Measurements from ENCODE around the gene EEIG2.

The EEIG2 gene

DNA sequence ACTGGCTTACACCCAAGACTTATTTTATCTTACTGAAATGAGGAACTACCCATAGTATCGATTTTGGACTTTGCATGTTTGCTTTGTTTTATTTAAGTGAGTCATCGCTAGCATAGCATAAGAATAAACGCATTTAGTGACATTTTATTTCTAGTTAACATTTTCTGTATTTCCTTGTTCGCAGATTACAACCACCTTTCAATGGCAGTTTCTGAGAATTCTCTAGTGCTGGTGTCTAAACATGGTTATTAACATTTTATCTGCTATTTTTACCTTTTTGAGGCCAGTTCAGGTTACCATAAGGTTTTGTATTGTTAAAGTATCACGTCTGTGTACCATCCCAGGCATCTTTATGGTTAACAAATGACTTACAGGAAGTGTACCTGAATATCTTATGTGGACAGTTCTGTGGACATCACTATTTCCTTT lies 24.5 kb downstream of the EEIG2 start:
- DNase-seq (ENCODE audit: low spot score), result no peak

DNA sequence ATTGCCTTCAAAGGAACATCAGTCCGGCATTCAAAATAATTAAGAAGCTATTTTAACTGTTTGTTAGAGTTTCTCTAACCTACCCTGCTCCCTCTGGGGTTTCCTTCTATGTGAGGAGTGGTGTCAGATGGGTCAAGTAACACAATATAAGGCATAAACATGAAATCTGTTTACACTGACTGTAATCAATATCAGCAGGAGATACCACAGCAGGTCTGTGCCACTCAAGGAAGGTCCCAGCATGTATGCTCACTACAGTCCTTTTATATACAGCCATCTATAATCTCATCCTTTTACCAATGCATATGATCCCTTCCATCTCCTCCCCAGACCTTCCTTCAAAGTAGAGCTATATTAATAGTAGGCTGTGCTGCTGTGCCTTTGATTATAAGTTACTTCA lies 25.4 kb downstream of the EEIG2 start:
- DNase-seq (ENCODE audit: low spot score), result no peak

DNA sequence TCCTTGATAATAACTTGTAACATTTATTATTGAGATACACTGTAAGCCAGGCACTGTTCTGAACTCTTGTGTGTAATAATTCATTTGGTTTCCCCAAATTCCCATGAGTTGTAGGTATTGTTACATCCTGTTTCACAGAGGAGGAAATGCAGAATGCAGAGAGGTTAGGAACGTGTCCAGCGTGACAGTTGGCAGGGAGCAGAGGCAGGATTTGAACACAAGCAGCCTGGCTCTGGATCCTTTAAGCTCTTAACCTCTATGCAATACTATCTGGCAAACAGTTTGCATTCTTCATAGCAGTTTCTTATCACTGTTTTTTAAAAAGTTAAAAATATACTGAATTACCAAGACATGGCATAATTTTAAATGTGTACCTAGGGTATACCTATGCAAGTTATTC lies 30.5 kb downstream of the EEIG2 start:
- no peak for DNase-seq (ENCODE audit: low spot score)

DNA sequence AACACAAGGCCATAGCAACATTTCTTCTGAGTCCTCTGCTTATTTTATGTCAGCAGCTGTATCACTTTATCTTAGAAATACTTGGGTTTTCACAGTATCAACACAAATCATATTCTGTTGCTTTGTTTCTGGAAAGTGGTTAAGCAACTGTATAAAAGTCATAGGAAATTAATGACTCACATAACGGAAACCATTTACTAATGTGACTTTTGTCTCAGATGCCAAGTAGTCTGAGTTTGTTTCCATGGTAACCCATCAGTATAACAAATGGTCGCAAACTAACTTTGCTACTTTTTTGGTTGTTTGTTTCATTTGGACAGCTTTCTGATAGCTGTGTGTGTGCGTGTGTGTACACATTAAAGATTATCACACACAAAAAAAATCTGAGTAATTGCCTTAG lies 31.1 kb downstream of the EEIG2 start:
- no peak for DNase-seq (ENCODE audit: low spot score)

GRCh38 chr1:108591466-108591865 lies 31.6 kb downstream of the EEIG2 start:
- DNase-seq (ENCODE audit: low spot score), result no peak

DNA sequence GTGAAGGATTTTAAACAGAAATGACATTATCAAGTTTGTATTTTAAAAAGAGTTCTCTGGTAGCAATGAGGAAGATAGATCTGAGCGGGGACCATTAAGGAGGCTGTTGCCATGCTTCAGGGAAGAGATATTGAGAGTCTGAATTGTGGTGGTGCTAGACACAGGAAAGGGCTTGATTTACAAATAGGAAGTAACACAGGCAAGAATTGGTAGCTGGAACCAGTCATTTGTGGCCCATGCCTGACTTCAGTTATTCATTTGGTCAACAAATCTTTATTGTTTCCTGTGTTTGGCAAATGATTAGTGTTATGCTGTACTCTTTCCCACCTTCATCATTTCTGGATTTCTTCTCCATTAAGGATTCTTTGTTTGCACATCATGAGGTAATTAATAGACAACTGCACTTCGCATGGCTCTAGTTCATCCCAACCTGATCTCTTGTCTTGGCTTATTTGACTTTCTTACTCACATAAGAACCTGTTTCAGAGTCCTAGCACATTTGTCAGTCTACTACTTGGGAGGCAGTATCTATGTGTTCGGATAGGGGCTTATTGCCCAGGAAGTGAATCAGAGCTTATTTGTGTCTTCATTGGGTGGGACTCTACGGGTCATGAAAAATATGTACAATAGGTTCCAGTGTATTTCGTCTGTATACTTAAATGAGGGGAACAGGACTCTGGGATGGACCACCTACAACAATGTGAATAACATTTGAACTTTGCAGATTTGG lies 32.3 kb downstream of the EEIG2 start:
- DNase-seq (ENCODE audit: low spot score), result no peak

DNA sequence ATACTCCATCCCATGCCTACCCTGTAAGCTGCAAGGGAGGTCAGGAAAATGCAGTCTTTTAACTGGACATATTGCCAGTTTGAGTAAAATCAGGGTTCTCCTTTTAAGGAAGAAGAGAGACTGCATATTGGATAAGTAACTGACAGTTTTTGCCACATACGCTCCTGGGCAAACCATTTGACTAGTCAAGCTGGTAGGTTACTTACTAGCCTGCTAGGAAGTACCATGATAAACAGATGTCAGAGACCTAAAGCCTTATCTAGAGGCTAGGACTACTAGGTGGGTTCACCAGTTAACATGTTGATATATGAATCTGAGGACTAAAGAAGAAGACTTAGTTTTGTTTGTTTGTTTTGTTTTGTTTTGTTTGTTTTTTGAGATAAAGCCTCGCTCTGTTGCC lies 33.5 kb downstream of the EEIG2 start:
- no peak for DNase-seq (ENCODE audit: low spot score)

DNA sequence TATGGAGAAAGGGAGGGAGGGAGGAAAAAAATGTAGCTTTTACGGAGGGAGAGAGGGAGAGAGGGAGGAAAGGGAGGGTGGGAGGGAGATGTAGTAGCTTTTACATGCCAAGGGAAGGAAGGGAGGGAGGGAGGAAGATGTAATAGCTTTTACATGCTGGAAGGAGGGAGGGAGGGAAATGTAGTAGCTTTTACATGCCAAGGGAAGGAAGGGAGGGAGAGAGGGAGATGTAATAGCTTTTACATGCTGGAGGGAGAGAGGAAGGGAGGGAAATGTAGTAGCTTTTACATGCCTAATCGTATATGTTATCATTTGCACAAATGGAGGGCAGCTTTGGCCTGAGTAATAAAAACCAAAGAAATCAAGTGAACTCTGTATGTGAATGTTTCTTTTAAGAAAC lies 35.6 kb downstream of the EEIG2 start:
- no peak for DNase-seq (ENCODE audit: low spot score)

DNA sequence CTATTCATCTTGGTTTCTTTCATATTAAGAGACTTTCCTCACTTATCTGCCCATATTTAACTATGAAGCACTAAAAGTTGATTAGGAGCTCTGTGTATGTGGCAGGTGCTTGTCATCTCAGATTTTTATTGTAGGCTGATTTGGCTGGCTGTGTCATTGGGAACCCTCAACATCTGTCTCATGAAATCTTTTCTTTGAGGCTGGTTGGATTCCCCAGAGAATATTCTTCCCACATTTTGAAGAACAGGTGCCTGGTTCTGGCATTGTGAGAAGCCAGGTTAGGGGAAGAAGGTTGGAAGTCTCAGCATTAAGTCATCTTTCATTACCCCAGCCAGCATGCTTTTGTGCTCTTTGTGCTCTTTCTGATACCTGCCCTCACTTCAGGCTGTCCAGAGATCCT lies 37.1 kb downstream of the EEIG2 start:
- DNase-seq (ENCODE audit: low spot score), result no peak

GRCh38 chr1:108598340-108598739 lies 38.4 kb downstream of the EEIG2 start:
- no peak for DNase-seq (ENCODE audit: low spot score)

- no peak for DNase-seq (ENCODE audit: low spot score)
These were observed 40.6 kb downstream of the EEIG2 start for GRCh38 chr1:108600504-108600903.

DNA sequence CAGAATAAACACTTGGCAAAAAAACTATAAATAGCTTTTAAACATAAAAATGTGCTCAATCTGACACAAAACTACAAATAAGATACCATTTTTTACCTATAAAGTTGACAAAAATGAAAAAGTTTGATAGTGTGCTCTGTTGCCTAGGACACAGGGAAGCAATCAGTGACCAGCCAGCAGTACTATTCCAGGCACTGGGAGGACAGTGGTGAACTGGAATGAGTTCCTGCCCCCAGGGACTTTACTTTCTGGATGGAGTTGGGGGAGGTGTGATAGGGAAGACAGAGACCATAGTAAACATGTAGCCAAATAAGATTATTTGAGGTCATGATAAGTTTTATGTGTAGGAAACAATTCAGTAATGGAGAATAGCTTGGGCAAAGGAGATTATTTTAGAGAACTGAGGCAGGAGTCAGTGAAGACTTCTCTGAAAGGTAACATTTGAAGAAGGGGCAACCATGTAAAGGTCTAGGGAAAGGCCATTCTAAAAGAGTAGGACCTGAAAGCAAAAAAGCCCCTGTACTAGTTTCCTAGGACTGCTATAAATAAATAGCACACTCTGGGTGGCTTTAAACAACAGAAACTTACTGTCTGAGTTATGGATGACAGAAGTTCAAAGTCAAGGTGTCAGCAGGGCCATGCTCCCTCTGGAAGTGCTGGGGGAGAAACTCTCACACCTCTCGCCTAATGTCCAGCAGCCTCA lies 42.0 kb downstream of the EEIG2 start:
- no peak for DNase-seq (ENCODE audit: low spot score)

- no peak for DNase-seq (ENCODE audit: low spot score)
These were observed 45.7 kb downstream of the EEIG2 start for GRCh38 chr1:108605633-108606032.

- no peak for DNase-seq (ENCODE audit: low spot score)
These were observed 46.6 kb downstream of the EEIG2 start for GRCh38 chr1:108606478-108606877.

DNA sequence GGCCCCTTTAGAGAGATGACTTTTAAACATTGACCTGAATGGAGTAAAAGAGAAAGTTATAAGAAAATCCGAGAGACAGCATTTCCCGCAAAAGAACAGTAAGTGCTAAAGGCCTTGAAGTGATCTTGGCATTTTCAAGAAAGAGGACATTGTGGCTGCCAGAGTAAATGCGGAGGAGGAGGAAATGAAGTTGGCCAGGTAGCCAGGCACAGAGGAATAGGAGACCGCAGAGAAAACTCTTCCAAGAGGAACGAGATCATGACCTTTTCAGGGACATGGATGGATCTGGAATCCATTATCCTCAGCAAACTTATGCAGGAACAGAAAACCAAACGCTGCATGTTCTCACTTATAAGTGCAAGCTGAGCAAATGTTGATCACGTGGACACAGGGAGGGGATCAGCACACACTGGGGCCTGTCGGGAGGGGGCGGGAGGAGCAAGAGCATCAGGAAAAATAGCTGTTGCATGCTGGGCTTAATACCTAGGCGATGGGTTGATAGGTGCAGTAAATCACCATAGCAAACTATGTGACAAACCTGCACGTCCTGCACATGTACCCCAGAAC lies 49.7 kb downstream of the EEIG2 start:
- DNase-seq (ENCODE audit: low spot score), result no peak

Data from HuH-7 (cell line).